RWPE2 (cell line): Measurements from ENCODE around the gene TMUB2.

Experiments
- ATAC-seq: fragments of 200-7000 bp; cut with Tn5 transposase; 3 replicates; pipeline ENCODE4 v1.9.1; 2021; ENCODE audit warnings: low read depth
- DNase-seq: peaks from one replicate; pipeline ENCODE4 v3.0.0-alpha.2; 2020; ENCODE audit warnings: low spot score
- H3K27ac ChIP-seq: fragments of 450-650 bp; 2 replicates; pipeline ENCODE4 v1.5.1; 2017; ENCODE audit warnings: mild to moderate bottlenecking; ENCODE audit not compliant: poor library complexity, severe bottlenecking
- H3K27me3 ChIP-seq: fragments of 250-450 bp; sonication (Bioruptor Pico); 2 replicates; pipeline ENCODE4 v1.5.1; 2021; ENCODE audit warnings: mild to moderate bottlenecking, moderate library complexity; ENCODE audit not compliant: insufficient read depth, poor library complexity, severe bottlenecking
- H3K36me3 ChIP-seq: fragments of 250-450 bp; sonication (Bioruptor Pico); 2 replicates; pipeline ENCODE4 v1.5.1; 2020; ENCODE audit warnings: low read depth, mild to moderate bottlenecking, moderate library complexity
- H3K4me1 ChIP-seq: fragments of 250-450 bp; sonication (Bioruptor Pico); 2 replicates; pipeline ENCODE4 v1.5.1; 2021; ENCODE audit warnings: mild to moderate bottlenecking, moderate library complexity; ENCODE audit not compliant: insufficient read depth, poor library complexity, severe bottlenecking
- H3K4me3 ChIP-seq: fragments of 250-450 bp; sonication (Bioruptor Pico); 2 replicates; pipeline ENCODE4 v1.5.1; 2021; ENCODE audit warnings: mild to moderate bottlenecking, moderate library complexity; ENCODE audit not compliant: severe bottlenecking
- H3K9me3 ChIP-seq: fragments of 250-450 bp; sonication (Bioruptor Pico); 2 replicates; pipeline ENCODE4 v1.5.1; 2021; ENCODE audit warnings: mild to moderate bottlenecking, moderate library complexity; ENCODE audit not compliant: severe bottlenecking
- CTCF ChIP-seq: fragments of 450-650 bp; IDR thresholded peaks from one replicate; pipeline ENCODE4 v1.5.1; 2017; ENCODE audit warnings: mild to moderate bottlenecking, moderate library complexity; ENCODE audit not compliant: poor library complexity, severe bottlenecking

The TMUB2 gene

GRCh38 chr17:44202756-44203155 lies 16.0 kb downstream of the TMUB2 start:
- H3K4me3 ChIP-seq: no peak overlapping the region
- no peak for ATAC-seq
- DNase-seq: no peak
- no peaks in the 10 kb centered on the region for H3K9me3 ChIP-seq
- H3K36me3 ChIP-seq: peaks cover 12% of the 10 kb centered on the region
- H3K27ac ChIP-seq: peak overlapping the region; percentile 47
- no peaks in the 10 kb centered on the region for H3K27me3 ChIP-seq
- peaks cover 22% of the 10 kb centered on the region for H3K4me1 ChIP-seq
- TF ChIP-seq CTCF: no peak

GRCh38 chr17:44203731-44204440 lies 17.1 kb downstream of the TMUB2 start:
- peaks cover 17% of the 10 kb centered on the region for H3K36me3 ChIP-seq
- no peaks in the 10 kb centered on the region for H3K27me3 ChIP-seq
- H3K27ac ChIP-seq: peak overlapping the region; percentile 47
- no peaks in the 10 kb centered on the region for H3K9me3 ChIP-seq
- H3K4me3 ChIP-seq: no peak overlapping the region
- ATAC-seq (no peak), DNase-seq (no peak)
- H3K4me1 ChIP-seq: peaks cover 30% of the 10 kb centered on the region
- TF ChIP-seq CTCF: peak; percentile 57

- H3K27me3 ChIP-seq: no peaks in the 10 kb centered on the region
- no peaks in the 10 kb centered on the region for H3K9me3 ChIP-seq
- peak overlapping the region; percentile 47 for H3K27ac ChIP-seq
- peaks cover 23% of the 10 kb centered on the region for H3K36me3 ChIP-seq
- ATAC-seq: peak; percentile 28; the same call in 1 of the 3 replicates
- H3K4me1 ChIP-seq: peaks cover 36% of the 10 kb centered on the region
- peak; percentile 76 for DNase-seq
- no peak for TF ChIP-seq CTCF
- no peak overlapping the region for H3K4me3 ChIP-seq
These were observed 17.7 kb downstream of the TMUB2 start for GRCh38 chr17:44204441-44204882.

GRCh38 chr17:44205962-44206824 lies 19.4 kb downstream of the TMUB2 start:
- Histone ChIP-seq H3K36me3 (peaks cover 38% of the 10 kb centered on the region), H3K27me3 (no peaks in the 10 kb centered on the region), H3K4me1 (peaks cover 39% of the 10 kb centered on the region), H3K9me3 (no peaks in the 10 kb centered on the region), H3K4me3 (no peak overlapping the region), H3K27ac (peak overlapping the region; percentile 47)
- no peak for ATAC-seq
- TF ChIP-seq CTCF: no peak
- DNase-seq: no peak

GRCh38 chr17:44206825-44207155 lies 20.0 kb downstream of the TMUB2 start:
- peaks cover 39% of the 10 kb centered on the region for H3K4me1 ChIP-seq
- H3K27me3 ChIP-seq: no peaks in the 10 kb centered on the region
- ATAC-seq (no peak), DNase-seq (no peak)
- H3K27ac ChIP-seq: no peak overlapping the region
- no peak for TF ChIP-seq CTCF
- H3K4me3 ChIP-seq: no peak overlapping the region
- H3K9me3 ChIP-seq: no peaks in the 10 kb centered on the region
- peaks cover 44% of the 10 kb centered on the region for H3K36me3 ChIP-seq
